ENCODE measurements around the gene IRF2.

GRCh38 chr4:184357165-184357564, 117.2 kb downstream of the IRF2 start:
- TF ChIP-seq CTCF (IDR thresholded peaks at IDR 0.05; ENCODE audit: control extremely low read depth in 1 of 3, insufficient read depth in 1 of 3, low read depth in 1 of 3, low read length in 3 of 3) (no peak), CBX5 (IDR thresholded peaks at IDR 0.05; ENCODE audit: low read depth, low read length) (no peak), EZH2 (IDR thresholded peaks at IDR 0.05; ENCODE audit: low read depth, low read length, severe bottlenecking) (no peak), KDM1A (IDR thresholded peaks at IDR 0.05; ENCODE audit: borderline replicate concordance, low read length) (no peak), CHD7 (IDR thresholded peaks at IDR 0.05; ENCODE audit: insufficient replicate concordance, low read length) (no peak), RXRA (IDR thresholded peaks at IDR 0.05; ENCODE audit: insufficient read depth, low read depth, low read length) (no peak), ATF2 (IDR thresholded peaks at IDR 0.05; ENCODE audit: low read length) (no peak), RAD21 (IDR thresholded peaks at IDR 0.05 in 1 of 2, conservative IDR thresholded peaks at IDR 0.05 in 1 of 2; ENCODE audit: low read depth in 2 of 2, low read length in 2 of 2) (no peak), SRF (IDR thresholded peaks at IDR 0.05; ENCODE audit: low read depth, low read length) (no peak), EP300 (IDR thresholded peaks at IDR 0.05; ENCODE audit: borderline replicate concordance in 1 of 2, low read depth in 2 of 2, low read length in 2 of 2) (no peak), BACH1 (IDR thresholded peaks at IDR 0.05; ENCODE audit: low read length) (no peak), JUND (IDR thresholded peaks at IDR 0.05; ENCODE audit: low read length) (no peak), EGR1 (IDR thresholded peaks at IDR 0.05; ENCODE audit: borderline replicate concordance, low read depth, low read length) (no peak)
